Renal cortex interstitium (tissue), 11 donors: ENCODE results near the gene TGFBR3L. TPM values are rescaled to one million over a fixed set of nuclear protein-coding genes. Genes with fewer than 3 reads are reported as not detected.
"Not testable (repeated sequence)": the region's sequence is repeated elsewhere in the genome, so short reads cannot be mapped to it uniquely, and the experiment has no call there.

ENCODE experiments used
- DNase-seq, 11 donors: peaks; one replicate each; pipeline ENCODE4 v3.0.0-alpha.2; 2013; ENCODE audit warnings: low read depth in 9 of 11, low spot score in 4 of 11; ENCODE audit errors: extremely low read depth in 1 of 11
- polyA plus RNA-seq, 3 donors: library from polyadenylated mRNA; unstranded; fragments of 120-200 nt; gene quantifications; one replicate each; pipeline ENCODE4 v1.2.1, GENCODE V29; 2013; ENCODE audit not compliant: insufficient read length in 3 of 3

Gene TGFBR3L
- polyA plus RNA-seq, 3 donors: 0.33 to 1.1 (median 1.0) TPM

- no peak for DNase-seq
These were observed 39.7 kb upstream of the TGFBR3L start for GRCh38 chr19:7874897-7875273.

DNA sequence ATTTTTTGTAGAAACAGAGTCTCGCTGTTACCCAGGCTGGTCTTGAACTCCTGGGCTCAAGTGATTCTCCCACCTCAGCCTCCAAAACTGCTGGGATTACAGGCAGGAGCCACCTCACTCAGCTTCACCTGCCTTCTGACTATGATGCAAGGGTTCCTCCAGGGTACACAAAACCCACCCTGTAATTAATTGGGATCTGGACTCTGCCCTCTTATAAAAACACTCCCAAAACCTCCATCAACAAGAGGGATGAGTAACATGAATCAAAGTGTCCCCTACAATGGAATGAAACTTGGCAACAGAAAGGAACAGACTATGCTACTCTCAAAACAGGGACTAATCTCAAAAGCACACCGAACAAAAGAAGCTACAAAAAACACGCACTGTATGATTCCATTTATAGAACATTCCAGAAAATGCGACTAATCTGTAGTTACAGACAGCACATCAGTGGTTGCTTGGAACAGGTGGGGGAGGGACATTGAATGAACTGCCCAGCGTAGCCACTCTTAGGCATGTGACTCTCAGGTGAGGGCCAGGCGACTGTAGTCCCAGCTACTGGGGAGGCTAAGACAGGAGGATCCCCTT is 37.3 kb upstream of the TGFBR3L start:
- no peak for DNase-seq

DNA sequence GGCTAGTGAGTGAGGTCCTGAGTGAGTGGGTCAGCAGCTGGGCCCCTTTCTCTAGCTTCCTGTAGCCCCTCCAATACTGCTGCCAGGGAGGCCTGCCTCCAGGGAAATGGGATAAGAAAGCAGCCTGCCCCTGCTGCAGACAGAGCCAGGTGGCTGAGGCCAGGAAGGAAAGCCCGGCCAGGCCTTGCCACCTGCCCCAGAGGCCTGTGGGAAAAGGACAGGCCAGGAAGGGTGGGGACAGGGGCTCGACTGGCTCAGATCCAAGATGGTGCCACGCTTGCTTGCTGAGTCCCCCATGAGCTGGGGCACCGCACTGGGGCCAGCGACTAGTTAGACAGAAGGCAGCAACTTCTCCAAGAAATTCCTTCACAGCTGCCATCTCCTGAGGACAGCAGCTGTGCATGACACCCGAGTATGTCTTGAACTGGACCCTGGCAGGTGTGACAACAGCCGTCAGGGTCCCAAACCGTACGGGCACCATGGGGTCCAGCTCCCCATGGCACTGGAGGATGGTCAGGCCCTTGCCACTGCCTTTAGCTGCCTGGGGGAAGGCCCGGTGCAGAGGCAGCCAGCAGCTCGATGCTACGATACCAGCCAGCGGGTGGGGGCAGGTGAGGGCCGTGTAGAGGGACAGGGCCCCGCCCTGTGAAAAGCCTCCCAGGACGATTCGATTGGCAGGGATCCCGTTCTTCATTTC is 35.4 kb upstream of the TGFBR3L start:
- DNase-seq: no peak

DNA sequence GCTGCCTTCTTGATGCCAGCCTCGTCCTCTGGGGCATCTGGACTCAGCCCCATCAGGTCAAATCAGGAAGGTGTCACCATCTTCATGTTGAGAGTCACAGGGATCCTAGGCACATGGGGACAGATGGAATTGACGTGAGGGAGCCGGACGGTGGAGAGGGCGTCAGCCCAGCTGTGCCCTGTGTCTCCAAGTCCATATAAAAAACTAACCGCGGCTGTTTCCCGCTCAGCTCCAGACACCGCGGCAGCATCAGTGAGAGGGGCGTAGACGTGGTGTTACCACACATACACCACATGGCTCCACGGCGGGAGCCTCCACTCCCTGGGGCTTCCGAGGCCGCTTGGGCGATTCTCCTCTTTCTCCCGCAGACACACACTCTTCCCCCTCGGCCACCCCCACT is 34.8 kb upstream of the TGFBR3L start:
- DNase-seq: no peak

DNA sequence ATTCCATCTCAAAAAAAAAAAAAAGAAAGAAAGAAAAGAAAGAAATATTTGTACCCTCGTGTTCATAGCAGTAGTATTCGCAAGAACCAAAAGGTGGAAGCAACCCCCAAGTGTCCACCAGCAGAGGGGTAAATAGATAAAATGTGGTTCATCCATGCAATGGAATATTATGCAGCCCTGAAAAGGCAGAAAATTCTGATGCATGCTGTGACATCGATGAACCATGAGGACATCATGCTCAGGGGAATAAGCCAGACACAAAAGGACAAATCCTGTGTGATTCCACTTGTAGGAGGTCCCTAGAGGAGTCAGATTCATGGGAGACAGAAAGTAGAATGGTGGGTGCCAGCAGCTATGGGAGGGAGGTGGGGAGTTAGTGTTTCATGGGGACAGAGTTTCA is 32.7 kb upstream of the TGFBR3L start:
- DNase-seq: no peak

DNA sequence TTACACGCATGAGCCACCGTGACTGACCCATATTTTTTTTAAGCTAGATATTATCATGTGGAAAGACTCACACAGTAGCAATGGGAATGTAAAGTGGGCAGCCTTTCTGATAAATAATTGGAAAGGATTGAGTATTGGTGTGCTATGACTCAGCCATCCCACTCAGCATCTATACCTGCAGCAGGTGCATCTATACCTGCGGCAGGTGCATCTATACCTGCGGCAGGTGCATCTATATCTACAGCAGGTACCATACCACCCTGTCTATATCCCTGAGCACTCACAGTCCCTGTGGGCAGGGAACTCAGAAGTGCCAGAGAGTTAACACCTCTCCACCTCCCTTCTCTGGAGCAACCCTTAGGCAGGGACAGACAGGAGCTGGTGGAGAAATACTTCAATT is 31.5 kb upstream of the TGFBR3L start:
- DNase-seq: no peak

DNA sequence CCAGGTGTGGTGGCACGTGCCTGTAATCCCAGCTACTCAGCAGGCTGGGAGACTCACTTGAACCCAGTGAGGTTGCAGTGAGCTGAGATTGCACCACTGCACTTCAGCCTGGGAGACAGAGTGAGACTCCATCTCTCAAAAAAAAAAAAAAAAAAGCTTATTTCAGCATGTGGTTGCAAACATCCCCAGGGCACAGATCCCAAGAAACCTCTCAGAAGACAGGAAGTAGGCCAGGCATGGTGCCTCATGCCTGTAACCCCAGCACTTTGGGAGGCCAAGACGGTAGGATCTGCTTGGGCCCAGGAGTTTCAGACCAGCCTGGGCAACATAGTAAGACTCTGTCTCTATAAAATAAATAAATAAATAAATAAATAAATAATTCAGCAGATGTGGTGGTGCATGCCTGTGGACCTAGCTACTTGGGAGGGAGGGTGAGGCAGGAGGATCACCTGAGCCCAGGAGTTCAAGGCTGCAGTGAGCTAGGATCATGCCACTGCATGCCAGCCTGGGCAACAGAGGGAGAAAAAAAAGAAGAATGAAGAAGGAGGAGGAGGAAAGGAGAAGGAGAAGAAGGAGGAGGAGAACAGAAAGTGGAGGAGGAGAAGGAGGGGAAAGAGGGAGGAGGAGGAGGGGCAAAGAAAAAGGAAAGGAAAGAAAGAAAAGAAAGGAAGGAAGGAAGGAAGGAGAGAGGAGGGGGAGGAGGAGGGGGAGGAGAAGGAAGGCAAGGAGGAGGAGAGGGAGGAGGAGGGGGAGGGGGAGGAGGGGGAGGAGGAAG is 30.6 kb upstream of the TGFBR3L start:
- no peak for DNase-seq

GRCh38 chr19:7885818-7886217 is 28.8 kb upstream of the TGFBR3L start:
- DNase-seq: no peak

- no peak for DNase-seq
These were observed 27.1 kb upstream of the TGFBR3L start for GRCh38 chr19:7887408-7888144.

DNA sequence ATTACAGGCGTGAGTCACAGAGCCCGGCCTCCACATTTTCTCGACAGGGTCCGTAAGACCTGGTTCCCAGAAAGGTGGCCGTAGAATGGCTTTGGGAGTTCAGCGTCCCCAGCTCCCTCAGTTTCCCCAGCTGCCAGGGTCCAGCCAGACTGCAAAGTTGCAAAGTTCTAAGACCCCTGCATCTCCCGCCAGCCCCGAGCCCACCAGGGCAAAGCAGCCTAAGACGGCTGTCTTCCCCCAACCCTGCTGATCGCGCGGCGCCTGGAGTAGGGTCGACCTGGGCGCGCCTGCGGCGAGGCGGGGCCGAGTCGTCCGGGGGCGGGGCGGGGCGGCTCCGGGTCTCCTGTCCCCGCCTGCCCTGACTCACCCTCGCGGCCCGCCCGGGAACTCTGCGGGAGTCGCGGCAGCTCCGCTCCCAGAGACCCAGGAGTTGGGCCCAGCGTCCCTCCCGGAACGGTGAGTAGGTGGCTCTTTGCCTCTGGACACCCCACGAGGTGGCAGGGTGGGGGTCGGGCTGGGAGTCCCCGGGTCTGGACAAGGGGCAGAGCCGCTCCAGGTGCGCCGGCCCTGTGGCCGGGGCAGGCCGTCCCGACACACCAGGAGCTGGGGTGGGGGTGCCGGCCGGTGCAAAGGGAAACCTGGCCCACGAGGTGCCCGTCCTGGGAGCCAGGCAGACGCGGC is 26.3 kb upstream of the TGFBR3L start, which contains the start of gene LRRC8E:
TSS of gene LRRC8E (plus strand) at position 366 of the 681 bp plus-strand sequence. CDS start 7,094 bp downstream, outside the sequence.
- DNase-seq: no peak

DNA sequence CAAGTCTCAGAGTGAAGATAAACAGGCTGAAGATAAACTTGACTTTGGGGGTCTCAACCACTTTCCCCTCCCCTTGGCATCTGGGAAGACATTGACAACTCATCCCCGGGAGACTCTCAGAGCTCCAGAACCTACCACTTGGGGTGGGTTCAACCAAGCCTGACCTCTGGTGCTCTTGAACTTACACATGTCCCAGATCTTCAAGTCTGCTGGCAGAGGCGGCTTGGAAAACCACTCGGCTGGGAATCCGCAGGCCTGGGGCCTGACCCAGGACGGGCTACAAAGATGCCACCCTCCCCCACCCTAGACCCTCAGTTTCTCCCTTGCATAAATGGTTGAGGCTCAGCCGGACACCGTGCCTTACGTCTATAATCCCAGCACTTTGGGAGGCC is 25.8 kb upstream of the TGFBR3L start:
- DNase-seq: no peak

DNA sequence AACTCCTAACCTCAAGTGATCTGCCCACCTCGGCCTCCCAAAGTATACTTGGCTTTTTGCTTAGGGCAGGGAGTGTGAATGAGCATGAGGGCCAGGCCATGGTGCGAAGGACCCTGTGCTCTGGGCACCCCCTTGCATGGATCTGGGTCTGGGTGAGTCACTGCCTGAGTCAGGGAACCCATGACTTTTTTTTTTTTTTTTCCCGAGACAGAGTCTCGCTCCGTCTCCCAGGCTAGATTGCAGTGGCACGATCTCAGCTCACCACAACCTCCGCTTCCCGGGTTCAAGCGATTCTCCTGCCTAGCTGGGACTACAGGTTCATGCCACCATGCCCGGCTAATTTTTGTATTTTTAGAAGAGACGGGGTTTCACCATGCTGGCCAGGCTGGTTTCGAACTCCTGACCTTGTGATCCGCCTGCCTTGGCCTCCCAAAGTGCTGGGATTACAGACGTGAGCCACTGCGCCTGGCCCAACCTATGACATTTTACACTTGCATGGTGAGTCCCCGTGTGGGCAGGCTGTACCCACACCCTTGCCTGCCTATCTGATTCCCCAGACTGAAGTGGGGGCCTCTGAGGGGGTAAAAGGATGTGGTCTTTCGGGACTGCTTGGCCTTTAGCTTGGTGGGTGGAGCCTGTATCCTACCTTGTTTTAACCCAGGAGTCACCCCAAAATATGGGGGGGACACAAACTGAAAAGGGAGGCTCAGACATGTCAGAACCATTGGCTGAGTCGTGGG is 21.1 kb upstream of the TGFBR3L start:
- not testable (repeated sequence) for DNase-seq

DNA sequence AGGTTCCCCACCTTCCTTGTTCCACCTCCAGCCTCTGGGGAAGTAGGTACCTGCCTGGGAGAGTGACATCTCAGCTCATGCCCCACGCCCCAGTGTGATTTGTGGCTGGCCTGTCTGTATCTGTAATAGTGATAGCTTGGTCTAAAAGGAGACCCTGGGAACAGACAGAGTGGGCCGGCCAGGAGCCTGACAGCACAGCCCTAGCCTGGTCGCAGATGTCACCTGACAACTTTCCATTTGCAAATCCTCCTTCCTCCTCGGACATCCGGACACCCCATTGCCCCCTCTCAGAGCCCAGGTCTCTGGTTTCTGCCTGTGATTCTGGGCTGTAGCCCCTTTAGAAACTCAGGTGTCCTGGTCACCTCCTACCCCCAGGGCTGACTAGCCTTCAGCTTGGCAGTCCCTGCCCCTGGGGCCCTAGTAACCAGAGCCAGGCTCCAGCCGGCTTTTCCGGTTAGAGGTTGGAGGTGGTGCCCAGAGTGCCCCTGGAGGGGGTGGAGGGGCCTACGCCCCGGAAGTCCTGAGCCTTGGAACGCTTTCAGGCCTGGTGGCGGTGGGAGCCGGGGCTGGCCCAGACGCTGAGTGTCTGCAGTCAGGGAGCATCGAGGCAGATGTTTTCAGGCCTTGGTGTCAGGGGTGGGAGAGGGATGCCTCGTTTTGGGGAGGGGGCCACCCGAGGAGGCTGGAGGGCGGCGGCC is 19.9 kb upstream of the TGFBR3L start:
- DNase-seq: no peak

- DNase-seq: no peak
These were observed 19.1 kb upstream of the TGFBR3L start for GRCh38 chr19:7895565-7895964.

- DNase-seq: no peak
These were observed 17.3 kb upstream of the TGFBR3L start for GRCh38 chr19:7897292-7897691.

- DNase-seq: no peak
These were observed 15.7 kb upstream of the TGFBR3L start for GRCh38 chr19:7898967-7899366.

GRCh38 chr19:7899751-7900378 is 14.8 kb upstream of the TGFBR3L start:
- no peak for DNase-seq
